GM18907 (cell line): ENCODE data around the gene NPDC1.
A peak's percentile ranks its signal among the peaks of the same experiment; 100 is the strongest.
"Not testable (repeated sequence)": the region's sequence is repeated elsewhere in the genome, so short reads cannot be mapped to it uniquely, and the experiment has no call there.

Source experiments
- ATAC-seq: cut with Tn5 transposase; IDR thresholded peaks from one replicate; pipeline ENCODE4 v1.9.1; 2021; ENCODE audit warnings: mild to moderate bottlenecking, moderate library complexity; ENCODE audit not compliant: unreplicated experiment

Gene NPDC1

GRCh38 chr9:137041124-137041523, 4.9 kb downstream of the NPDC1 start:
- ATAC-seq, result no peak

GRCh38 chr9:137040568-137040967, 5.4 kb downstream of the NPDC1 start:
- ATAC-seq, result no peak

- ATAC-seq, result no peak
Observed at GRCh38 chr9:137039611-137040366, 6.2 kb downstream of the NPDC1 start.

- ATAC-seq, result no peak
Observed at GRCh38 chr9:137038916-137039315, 7.1 kb downstream of the NPDC1 start.

GRCh38 chr9:137037483-137037882, 8.5 kb downstream of the NPDC1 start:
- no peak for ATAC-seq

- no peak for ATAC-seq
Observed at GRCh38 chr9:137037035-137037434, 8.9 kb downstream of the NPDC1 start.

GRCh38 chr9:137035937-137036336, 10.0 kb downstream of the NPDC1 start:
- ATAC-seq, result no peak

GRCh38 chr9:137035507-137035834, 10.5 kb downstream of the NPDC1 start:
- ATAC-seq, result no peak

GRCh38 chr9:137034709-137035506, 11.1 kb downstream of the NPDC1 start:
- peak; percentile 48 for ATAC-seq

- no peak for ATAC-seq
Observed at GRCh38 chr9:137034039-137034708, 11.8 kb downstream of the NPDC1 start.

GRCh38 chr9:137033481-137033880, 12.5 kb downstream of the NPDC1 start:
- ATAC-seq, result not testable (repeated sequence)

GRCh38 chr9:137032858-137033257, 13.1 kb downstream of the NPDC1 start:
- no peak for ATAC-seq

GRCh38 chr9:137031904-137032640, 13.9 kb downstream of the NPDC1 start, which contains the start of gene FUT7:
Gene FUT7 (minus strand): TSS chr9:137032088. CDS start chr9:137031991, 97 bp downstream.
- ATAC-seq, result no peak

GRCh38 chr9:137030538-137031527, 15.1 kb downstream of the NPDC1 start:
- ATAC-seq, result no peak

GRCh38 chr9:137030006-137030405, 16.0 kb downstream of the NPDC1 start:
- no peak for ATAC-seq

GRCh38 chr9:137029058-137029936, 16.7 kb downstream of the NPDC1 start:
- peak; percentile 41 for ATAC-seq

GRCh38 chr9:137028263-137029057, 17.5 kb downstream of the NPDC1 start:
- ATAC-seq, result peak; percentile 35
